ENCODE data around the gene C10orf95.

Gene C10orf95

DNA sequence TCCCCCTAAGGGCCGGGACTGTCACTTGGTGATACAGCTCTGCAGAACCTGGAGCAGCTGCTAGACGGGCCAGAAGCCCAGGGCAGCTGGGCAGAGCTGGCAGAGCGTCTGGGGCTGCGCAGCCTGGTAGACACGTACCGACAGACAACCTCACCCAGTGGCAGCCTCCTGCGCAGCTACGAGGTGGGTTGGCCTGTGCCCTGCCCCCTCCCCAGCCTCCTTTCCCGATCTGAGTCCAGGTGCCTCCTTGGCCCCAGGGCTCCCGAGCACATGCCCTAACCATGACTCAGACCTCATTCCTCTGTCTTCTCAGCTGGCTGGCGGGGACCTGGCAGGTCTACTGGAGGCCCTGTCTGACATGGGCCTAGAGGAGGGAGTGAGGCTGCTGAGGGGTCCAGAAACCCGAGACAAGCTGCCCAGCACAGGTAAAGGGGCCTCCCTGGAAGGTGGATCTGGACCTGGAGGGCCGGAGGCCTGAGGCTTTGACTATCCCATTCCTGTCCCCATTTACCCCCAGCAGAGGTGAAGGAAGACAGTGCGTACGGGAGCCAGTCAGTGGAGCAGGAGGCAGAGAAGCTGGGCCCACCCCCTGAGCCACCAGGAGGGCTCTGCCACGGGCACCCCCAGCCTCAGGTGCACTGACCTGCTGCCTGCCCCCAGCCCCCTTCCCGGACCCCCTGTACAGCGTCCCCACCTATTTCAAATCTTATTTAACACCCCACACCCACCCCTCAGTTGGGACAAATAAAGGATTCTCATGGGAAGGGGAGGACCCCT is 49.4 kb downstream of the C10orf95 start:
- no peak for DNase-seq
- no peak for ATAC-seq

DNA sequence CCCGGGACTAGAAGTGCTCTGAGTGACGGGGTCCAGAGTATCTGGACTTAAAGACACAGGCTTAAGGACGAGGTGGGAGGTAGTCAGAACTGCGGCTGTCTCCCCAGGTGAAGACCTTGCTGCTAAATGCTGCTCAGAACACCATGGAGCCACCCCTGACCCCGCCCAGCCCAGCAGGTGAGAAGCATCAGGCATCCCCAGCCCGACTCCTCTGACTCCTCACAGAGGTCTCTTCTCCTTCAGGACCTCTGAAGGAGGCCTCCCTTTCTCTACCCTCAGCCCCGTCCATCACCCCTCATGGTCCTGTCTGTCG is 50.0 kb downstream of the C10orf95 start:
- ATAC-seq (no peak), DNase-seq (no peak)

DNA sequence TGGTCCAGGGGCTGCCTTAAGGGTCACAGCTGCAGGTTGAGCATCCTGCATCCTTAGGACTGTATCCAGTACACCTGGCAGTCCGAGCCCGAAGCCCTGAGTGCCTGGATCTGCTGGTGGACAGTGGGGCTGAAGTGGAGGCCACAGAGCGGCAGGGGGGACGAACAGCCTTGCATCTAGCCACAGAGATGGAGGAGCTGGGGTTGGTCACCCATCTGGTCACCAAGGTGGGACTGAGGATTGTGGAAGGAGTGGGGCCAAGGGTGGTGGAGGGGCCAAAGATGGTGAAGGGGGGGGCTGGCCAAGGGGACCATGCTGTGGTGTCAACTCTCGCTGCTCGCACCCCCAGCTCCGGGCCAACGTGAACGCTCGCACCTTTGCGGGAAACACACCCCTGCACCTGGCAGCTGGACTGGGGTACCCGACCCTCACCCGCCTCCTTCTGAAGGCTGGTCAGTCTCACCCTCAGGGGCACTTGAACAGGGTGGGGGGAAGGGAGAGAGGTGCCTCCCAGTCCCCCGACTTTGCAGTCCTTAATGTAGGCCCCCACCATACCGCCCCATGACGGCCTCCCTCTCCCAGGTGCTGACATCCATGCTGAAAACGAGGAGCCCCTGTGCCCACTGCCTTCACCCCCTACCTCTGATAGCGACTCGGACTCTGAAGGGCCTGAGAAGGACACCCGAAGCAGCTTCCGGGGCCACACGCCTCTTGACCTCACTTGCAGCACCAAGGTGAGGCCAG is 50.6 kb downstream of the C10orf95 start:
- no peak for ATAC-seq
- DNase-seq: no peak

DNA sequence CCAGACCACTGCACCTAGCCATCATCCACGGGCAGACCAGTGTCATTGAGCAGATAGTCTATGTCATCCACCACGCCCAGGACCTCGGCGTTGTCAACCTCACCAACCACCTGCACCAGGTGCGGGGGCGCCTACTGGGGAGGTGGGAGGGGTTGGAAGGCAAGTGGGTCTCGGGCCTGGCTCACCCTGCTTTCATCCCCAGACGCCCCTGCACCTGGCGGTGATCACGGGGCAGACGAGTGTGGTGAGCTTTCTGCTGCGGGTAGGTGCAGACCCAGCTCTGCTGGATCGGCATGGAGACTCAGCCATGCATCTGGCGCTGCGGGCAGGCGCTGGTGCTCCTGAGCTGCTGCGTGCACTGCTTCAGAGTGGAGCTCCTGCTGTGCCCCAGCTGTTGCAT is 51.3 kb downstream of the C10orf95 start:
- ATAC-seq (no peak), DNase-seq (no peak)
